Body of pancreas (tissue), 4 donors: ENCODE data around the gene FIGN. TPM values are rescaled to one million over a fixed set of nuclear protein-coding genes. Genes with fewer than 3 reads are reported as not detected.
A peak's percentile ranks its signal among the peaks of the same experiment; 100 is the strongest.

Experiments
- ATAC-seq: fragments of 150-250 bp; one replicate; pipeline ENCODE4 v1.9.1; 2016
- DNase-seq, 4 donors: peaks; one replicate each; pipeline ENCODE4 v3.0.0-alpha.2; 2019
- H3K27ac ChIP-seq, 4 donors: fragments of 200-600 bp; sonication (generic); 1 replicate in 3 of 4; 2 replicates in 1 of 4; pipeline versions ENCODE4 v1.5.1 to v1.6.1; 2016 to 2019; ENCODE audit warnings: mild to moderate bottlenecking in 1 of 4, mixed read lengths in 1 of 4, moderate library complexity in 1 of 4
- H3K27me3 ChIP-seq, 2 donors: fragments of 200-600 bp; sonication (generic); one replicate each; pipeline ENCODE4 v1.6.0; 2016; ENCODE audit warnings: mild to moderate bottlenecking in 1 of 2
- H3K36me3 ChIP-seq, 2 donors: fragments of 200-600 bp; sonication (generic); replicated peaks in 1 of 2; 2 replicates each; pipeline ENCODE4 v1.5.1; 2016; ENCODE audit warnings: low read depth in 2 of 2; ENCODE audit not compliant: insufficient read depth in 1 of 2
- H3K4me1 ChIP-seq: fragments of 200-600 bp; sonication (generic); one replicate; pipeline ENCODE4 v1.6.0; 2016
- H3K4me3 ChIP-seq, 2 donors: fragments of 200-600 bp; sonication (generic); 1 replicate in 1 of 2; 2 replicates in 1 of 2; pipeline ENCODE4 v1.5.1; 2016 to 2019
- H3K9me3 ChIP-seq, 3 donors: fragments of 200-600 bp; sonication (generic); 1 replicate in 2 of 3; 2 replicates in 1 of 3; pipeline ENCODE4 v1.5.1; 2016
- CTCF ChIP-seq, 7 experiments: fragments of 450-650 bp in 4 of 7; fragments of 200-600 bp in 3 of 7; sonication (generic) in 3 of 7; IDR thresholded peaks; one replicate each; pipeline ENCODE4 v1.5.1; 2016 to 2019; ENCODE audit warnings: antibody characterized with exemption in 7 of 7
- POLR2A ChIP-seq, 3 donors: fragments of 450-650 bp; IDR thresholded peaks; one replicate each; pipeline ENCODE4 v1.6.1; 2016; ENCODE audit warnings: antibody characterized with exemption in 3 of 3, mild to moderate bottlenecking in 2 of 3
- WGBS, 2 donors: methylation state at CpG; one replicate each; pipeline ENCODE4 v1.1.5; 2017; 5-methylcytosine and 5-hydroxymethylcytosine counted together
- intact Hi-C: fragments of 100-400 bp; cut with DNase I; formaldehyde crosslinking; loops from one replicate; pipeline ENCODE4 v1.15.1; 2023
- total RNA-seq, 2 donors: library from RNA; depleted of rRNA; stranded (reverse); fragments of >200 nt; gene quantifications; one replicate each; pipeline ENCODE4 v1.1.0, GENCODE V29; 2016

The FIGN gene
- total RNA-seq, 2 donors from 2014 or later, result 3.4 to 4.0 TPM

- Histone ChIP-seq H3K36me3 (no peaks in the 10 kb centered on the region), H3K4me1 (no peaks in the 10 kb centered on the region), H3K9me3 (no peaks in the 10 kb centered on the region), H3K27ac (no peak overlapping the region), H3K4me3 (no peak overlapping the region), H3K27me3 (no peaks in the 10 kb centered on the region)
- no peak for ATAC-seq
- WGBS, 2 donors, result 89 to 90% methylated on average over 4 of the region's 4 CpGs
- DNase-seq, result no peak
- TF ChIP-seq POLR2A (IDR thresholded peaks at IDR 0.05) (no peak), CTCF (IDR thresholded peaks at IDR 0.05) (no peak)
- intact Hi-C loops, result no loop called here
Measured at GRCh38 chr2:163723881-163724280, 11.9 kb downstream of the FIGN start.

GRCh38 chr2:163723348-163723747, 12.5 kb downstream of the FIGN start:
- H3K9me3 ChIP-seq, result no peaks in the 10 kb centered on the region
- H3K27me3 ChIP-seq, result no peaks in the 10 kb centered on the region
- no peak for DNase-seq
- WGBS, 2 donors, result 92% methylated on average over 3 of the region's 3 CpGs
- intact Hi-C loops, result no loop called here
- no peaks in the 10 kb centered on the region for H3K4me1 ChIP-seq
- no peaks in the 10 kb centered on the region for H3K36me3 ChIP-seq
- H3K4me3 ChIP-seq, result no peak overlapping the region
- ATAC-seq, result no peak
- no peak overlapping the region for H3K27ac ChIP-seq
- no peak for TF ChIP-seq CTCF (IDR thresholded peaks at IDR 0.05)
- TF ChIP-seq POLR2A (IDR thresholded peaks at IDR 0.05), result no peak

- ATAC-seq, result no peak
- no peak overlapping the region for H3K27ac ChIP-seq
- TF ChIP-seq CTCF (IDR thresholded peaks at IDR 0.05), result no peak
- no peak overlapping the region for H3K4me3 ChIP-seq
- H3K36me3 ChIP-seq, result no peaks in the 10 kb centered on the region
- DNase-seq, result no peak
- H3K27me3 ChIP-seq, result no peaks in the 10 kb centered on the region
- 89 to 94% methylated on average over 2 of the region's 2 CpGs for WGBS, 2 donors
- intact Hi-C loops, result no loop called here
- H3K9me3 ChIP-seq, result no peaks in the 10 kb centered on the region
- H3K4me1 ChIP-seq, result peaks cover 15% of the 10 kb centered on the region
Measured at GRCh38 chr2:163719331-163719730, 16.5 kb downstream of the FIGN start.

GRCh38 chr2:163717993-163718680, 17.7 kb downstream of the FIGN start:
- DNase-seq (no peak), ATAC-seq (no peak)
- peak overlapping the region in 1 of 4 donors; percentile 56 for H3K27ac ChIP-seq

More at GRCh38 chr2:163717993-163718680, 17.7 kb downstream of the FIGN start:
- no peaks in the 10 kb centered on the region for H3K36me3 ChIP-seq
- no peaks in the 10 kb centered on the region for H3K27me3 ChIP-seq
- H3K4me3 ChIP-seq, result no peak overlapping the region
- WGBS, 2 donors, result 49 to 52% methylated on average over 2 of the region's 2 CpGs
- intact Hi-C loops, result no loop called here
- H3K4me1 ChIP-seq, result peaks cover 24% of the 10 kb centered on the region
- H3K9me3 ChIP-seq, result no peaks in the 10 kb centered on the region
- no peak for TF ChIP-seq POLR2A (IDR thresholded peaks at IDR 0.05)
- TF ChIP-seq CTCF (IDR thresholded peaks at IDR 0.05), result no peak
